AG04449 (cell line): ENCODE measurements around the gene GPR155.
A peak's percentile ranks its signal among the peaks of the same experiment; 100 is the strongest.

ENCODE experiments used
- CTCF ChIA-PET: fragments of 350-600 bp; formaldehyde crosslinking; extraction: SDS; loops from one replicate; lab custom pipeline; 2021; ENCODE audit warnings: antibody characterized with exemption; lab: Yijun Ruan, JAX
- POLR2A ChIA-PET: fragments of 400-600, 350-600 bp; formaldehyde crosslinking; extraction: SDS; loops from one replicate; lab custom pipeline; 2020; ENCODE audit warnings: antibody characterized with exemption, inconsistent platforms; lab: Yijun Ruan, JAX
- DNase-seq: peaks from one replicate; pipeline ENCODE4 v3.0.0-alpha.2; 2010; ENCODE audit warnings: low read depth, low spot score
- H3K4me3 ChIP-seq: 2 replicates; pipeline ENCODE4 v1.5.1; 2011; ENCODE audit warnings: low read depth, mild to moderate bottlenecking, control low read depth, low read length
- CTCF ChIP-seq: IDR thresholded peaks from one replicate; pipeline ENCODE4 v1.5.1; 2011; ENCODE audit warnings: mild to moderate bottlenecking, moderate library complexity, low read length, control low read depth, inconsistent platforms; ENCODE audit not compliant: insufficient read depth; ENCODE audit errors: missing control alignments

GPR155 gene

GRCh38 chr2:174403628-174404027 is 83.2 kb downstream of the GPR155 start:
- no peak overlapping the region for H3K4me3 ChIP-seq
- POLR2A ChIA-PET = no interaction called here
- TF ChIP-seq CTCF = no peak
- CTCF ChIA-PET = no interaction called here
- no peak for DNase-seq

- TF ChIP-seq CTCF = no peak
These were observed 86.0 kb downstream of the GPR155 start for GRCh38 chr2:174400853-174401252.

GRCh38 chr2:174399171-174399570 is 87.7 kb downstream of the GPR155 start:
- no peak for TF ChIP-seq CTCF
- ChIA-PET POLR2A (no interaction called here), CTCF (no interaction called here)
- H3K4me3 ChIP-seq = no peak overlapping the region
- DNase-seq = peak; percentile 12

More at GRCh38 chr2:174400853-174401252, 86.0 kb downstream of the GPR155 start:
- CTCF ChIA-PET = interaction anchor here (1.0 kb wide), 1 partner anchor 62 kb away, joined by 3 read pairs; no protein-coding TSS in a partner anchor
- POLR2A ChIA-PET = interaction anchor here (0.6 kb wide), 1 partner anchor 89 kb away, joined by 3 read pairs; no protein-coding TSS in a partner anchor
- no peak for DNase-seq
- H3K4me3 ChIP-seq = no peak overlapping the region

- no peak for DNase-seq
- CTCF ChIA-PET = no interaction called here
- POLR2A ChIA-PET = no interaction called here
- H3K4me3 ChIP-seq = no peak overlapping the region
- TF ChIP-seq CTCF = no peak
These were observed 89.1 kb downstream of the GPR155 start for GRCh38 chr2:174397773-174398172.

GRCh38 chr2:174395969-174396630 is 90.7 kb downstream of the GPR155 start:
- POLR2A ChIA-PET = no interaction called here
- no peak for TF ChIP-seq CTCF
- CTCF ChIA-PET = no interaction called here
- H3K4me3 ChIP-seq = peak overlapping the region; percentile 80
- no peak for DNase-seq

GRCh38 chr2:174395284-174395968 is 91.4 kb downstream of the GPR155 start, which contains the start of gene SCRN3:
TSS of gene SCRN3 (plus strand) at chr2:174395730. CDS start at chr2:174398284, 2,554 bp downstream.
- peak; percentile 7 for DNase-seq
- CTCF ChIA-PET = no interaction called here
- no peak for TF ChIP-seq CTCF
- POLR2A ChIA-PET = no interaction called here
- peak within 1 kb of the TSS; percentile 80 for H3K4me3 ChIP-seq
